Suppressor macrophage treated with lipopolysaccharide for 1 hour (primary cell): Measurements from ENCODE around the gene SLC22A17.

Source experiments
- DNase-seq, 3 donors: peaks; one replicate each; pipeline ENCODE4 v3.0.0-alpha.2; 2020 to 2022

Gene SLC22A17

GRCh38 chr14:23361320-23361719 is 8.6 kb upstream of the SLC22A17 start:
- DNase-seq, result no peak

GRCh38 chr14:23360496-23360895 is 7.8 kb upstream of the SLC22A17 start:
- DNase-seq, result no peak

GRCh38 chr14:23359722-23360447 is 7.2 kb upstream of the SLC22A17 start:
- DNase-seq, result no peak

- DNase-seq, result no peak
These were observed 6.5 kb upstream of the SLC22A17 start for GRCh38 chr14:23359167-23359626.

GRCh38 chr14:23358553-23359166 is 6.0 kb upstream of the SLC22A17 start:
- DNase-seq, result no peak

- no peak for DNase-seq
These were observed 5.4 kb upstream of the SLC22A17 start for GRCh38 chr14:23358042-23358441.

- DNase-seq, result no peak
These were observed 4.6 kb upstream of the SLC22A17 start for GRCh38 chr14:23357261-23357660.

- no peak for DNase-seq
These were observed 4.0 kb upstream of the SLC22A17 start for GRCh38 chr14:23356662-23357061.

GRCh38 chr14:23355871-23356435 is 3.3 kb upstream of the SLC22A17 start:
- no peak for DNase-seq

- no peak for DNase-seq
These were observed 2.3 kb upstream of the SLC22A17 start for GRCh38 chr14:23354990-23355389.

- no peak for DNase-seq
These were observed 720 bp upstream of the SLC22A17 start for GRCh38 chr14:23353433-23353780.

- DNase-seq, result no peak
These were observed 794 bp downstream of the SLC22A17 start for GRCh38 chr14:23351681-23352505.

- DNase-seq, result no peak
These were observed 3.4 kb downstream of the SLC22A17 start for GRCh38 chr14:23349156-23349845.

GRCh38 chr14:23348297-23348655 is 4.4 kb downstream of the SLC22A17 start:
- no peak for DNase-seq

- DNase-seq, result no peak
These were observed 5.0 kb downstream of the SLC22A17 start for GRCh38 chr14:23347406-23348296.

- no peak for DNase-seq
These were observed 5.8 kb downstream of the SLC22A17 start for GRCh38 chr14:23346693-23347405.

- no peak for DNase-seq
These were observed 6.5 kb downstream of the SLC22A17 start for GRCh38 chr14:23345987-23346692.

GRCh38 chr14:23344481-23344880 is 8.2 kb downstream of the SLC22A17 start:
- DNase-seq, result no peak

- no peak for DNase-seq
These were observed 13.0 kb downstream of the SLC22A17 start for GRCh38 chr14:23339506-23340268.

- DNase-seq, result no peak
These were observed 17.1 kb downstream of the SLC22A17 start for GRCh38 chr14:23335623-23336022.
